Globus pallidus (tissue), 1 donor: ENCODE results near the gene NFE2L3.

Experiments used
- DNase-seq: peaks from one replicate; pipeline ENCODE4 v3.0.0-alpha.2; 2015; ENCODE audit warnings: low spot score

NFE2L3 gene

DNA sequence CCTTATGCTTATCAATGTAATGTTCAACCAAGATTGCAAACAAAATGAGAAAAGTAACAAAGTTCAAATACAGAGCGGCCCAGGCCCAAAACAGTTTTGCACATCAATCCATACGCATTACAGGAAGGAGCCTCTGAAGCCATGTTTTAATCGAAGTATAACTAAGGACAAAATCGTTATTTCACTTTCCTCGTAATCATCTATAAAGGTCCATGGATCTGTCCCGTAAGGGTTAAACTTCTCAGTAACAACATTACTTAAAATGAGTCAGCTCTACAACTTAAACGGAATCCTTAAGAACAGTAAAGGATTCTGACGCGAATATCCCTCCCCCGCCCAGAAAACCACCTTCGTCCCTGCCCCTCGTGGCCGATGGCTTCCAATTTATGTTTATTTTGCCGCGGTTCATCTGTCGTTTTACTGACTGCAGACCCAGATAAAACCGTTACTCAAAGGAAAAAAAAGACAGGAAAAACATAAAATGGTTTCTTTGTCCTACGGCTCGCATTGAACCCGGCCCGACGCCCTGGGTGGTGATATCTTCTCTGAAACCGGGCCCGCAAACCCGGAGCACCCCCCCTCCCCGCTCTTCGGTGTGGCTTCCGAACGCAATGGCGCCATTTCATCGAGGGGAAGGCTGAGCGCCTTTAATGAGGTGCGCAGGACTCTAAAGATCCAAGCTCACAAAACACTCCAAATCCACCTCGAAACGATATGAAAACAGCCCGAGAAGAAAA lies 47.5 kb downstream of the NFE2L3 start:
- peak; percentile 85 for DNase-seq

DNA sequence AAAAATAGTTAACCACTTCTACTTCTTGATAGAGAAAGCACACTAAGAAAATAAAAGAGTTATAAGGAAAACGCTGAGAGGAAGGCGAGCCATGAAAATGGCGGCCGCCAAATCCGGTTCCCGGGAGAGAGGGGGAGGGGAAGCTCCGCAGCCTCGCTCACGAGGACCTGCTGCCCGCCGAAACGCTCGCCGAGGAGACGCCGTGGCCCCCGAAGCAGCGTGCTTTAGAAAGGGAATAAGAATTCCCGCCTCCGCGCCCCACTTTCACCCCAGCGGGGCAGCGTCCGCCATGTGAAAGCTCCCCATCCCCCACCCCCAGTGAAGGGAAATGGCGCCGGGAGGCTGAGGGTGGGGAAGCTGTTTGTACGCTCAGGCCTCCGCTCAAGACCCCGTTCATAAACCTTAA lies 48.0 kb downstream of the NFE2L3 start:
- peak; percentile 81 for DNase-seq

- DNase-seq = peak; percentile 98
These were observed 48.6 kb downstream of the NFE2L3 start, which contains the start of gene HNRNPA2B1 for GRCh38 chr7:26200444-26201246. HNRNPA2B1 (minus strand) TSS chr7:26200746; CDS start chr7:26200577, 169 bp downstream.

- peak; percentile 82 for DNase-seq
These were observed 49.4 kb downstream of the NFE2L3 start, which contains the start of gene CBX3 for GRCh38 chr7:26201247-26202018. CBX3 (plus strand) TSS chr7:26201745; CDS start chr7:26202999, 1,254 bp downstream.

DNA sequence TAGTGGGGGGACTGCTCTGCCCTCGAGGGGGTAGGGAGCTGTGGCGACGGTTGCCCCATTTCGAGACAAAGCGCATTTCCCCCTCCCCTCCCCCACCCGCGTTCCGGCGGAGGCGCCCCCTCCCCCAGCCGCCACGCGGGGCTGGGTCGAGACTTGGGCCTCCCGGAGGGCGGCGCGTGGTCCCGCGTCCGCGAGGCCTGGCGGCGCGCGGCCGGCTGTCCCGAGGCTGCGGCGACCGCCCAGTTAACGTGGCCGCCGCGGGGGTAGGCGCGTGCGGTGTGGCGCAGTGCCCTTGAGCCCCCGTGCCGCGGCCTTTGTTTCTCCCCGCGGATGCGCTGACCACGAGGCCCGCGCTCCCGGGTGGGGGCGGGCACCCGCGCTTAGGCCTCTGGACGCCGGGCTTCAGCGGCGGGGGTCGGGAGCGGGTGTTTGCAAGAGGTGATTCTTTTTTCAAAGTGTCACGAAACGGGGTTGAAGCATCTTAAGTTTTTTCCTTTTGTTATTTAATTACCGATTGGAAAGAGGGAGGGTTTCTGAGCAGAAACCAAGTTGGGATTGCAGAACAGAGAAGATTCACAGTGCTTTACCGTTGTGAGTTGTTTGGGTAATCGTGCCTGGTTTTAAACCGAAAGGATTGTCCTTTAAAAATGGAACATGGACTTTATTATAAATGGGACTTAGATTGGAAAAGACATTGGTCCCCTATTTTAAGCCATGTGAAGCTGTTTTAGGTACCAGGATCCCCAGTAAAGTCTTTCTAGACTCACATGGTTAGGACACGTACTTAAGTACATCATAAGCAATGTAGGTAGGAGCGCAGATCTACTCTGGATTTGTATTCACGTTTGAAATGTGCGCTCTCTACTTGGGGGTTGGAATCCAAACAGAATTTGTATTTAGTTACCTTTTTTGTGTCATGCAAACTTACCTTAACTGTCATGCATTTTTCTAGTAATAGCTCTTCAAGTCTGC lies 50.3 kb downstream of the NFE2L3 start:
- DNase-seq = peak; percentile 60

- DNase-seq = no peak
These were observed 51.0 kb downstream of the NFE2L3 start for GRCh38 chr7:26203016-26203415.

- DNase-seq = no peak
These were observed 56.0 kb downstream of the NFE2L3 start for GRCh38 chr7:26208040-26208439.

- DNase-seq = no peak
These were observed 61.1 kb downstream of the NFE2L3 start for GRCh38 chr7:26212921-26213718.

DNA sequence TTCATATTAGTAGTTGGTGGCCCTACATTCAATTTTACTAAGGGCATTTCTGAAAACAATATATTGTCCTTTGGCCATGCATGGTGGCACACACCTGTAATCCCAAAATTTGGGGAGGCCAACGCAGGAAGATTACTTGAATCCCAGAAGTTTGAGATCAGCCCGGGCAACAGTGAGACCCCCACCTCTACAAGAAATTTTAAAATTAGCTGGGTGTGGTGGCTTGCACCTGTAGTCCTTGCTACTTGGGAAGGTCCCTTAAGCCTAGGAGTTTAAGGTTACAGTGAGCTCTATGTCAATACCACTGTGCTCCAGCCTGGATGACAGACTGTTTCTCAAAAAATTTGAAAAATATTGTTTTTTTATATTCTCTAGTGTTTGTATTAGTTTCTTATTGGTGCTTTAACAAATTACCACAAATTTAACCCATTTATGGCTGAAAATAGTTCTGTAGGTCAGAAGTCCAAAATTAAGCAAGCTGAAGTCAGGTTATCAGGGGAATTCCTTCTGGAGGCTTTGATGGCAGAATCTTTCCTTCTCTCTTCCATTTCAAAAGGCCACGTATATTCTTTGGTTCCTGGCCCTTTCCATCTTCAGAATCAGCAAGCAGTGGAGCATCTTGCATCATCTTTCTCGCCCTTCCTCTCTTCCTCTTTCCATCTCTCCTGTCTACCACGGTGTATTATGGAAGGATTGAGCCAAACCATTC lies 62.0 kb downstream of the NFE2L3 start:
- no peak for DNase-seq

DNA sequence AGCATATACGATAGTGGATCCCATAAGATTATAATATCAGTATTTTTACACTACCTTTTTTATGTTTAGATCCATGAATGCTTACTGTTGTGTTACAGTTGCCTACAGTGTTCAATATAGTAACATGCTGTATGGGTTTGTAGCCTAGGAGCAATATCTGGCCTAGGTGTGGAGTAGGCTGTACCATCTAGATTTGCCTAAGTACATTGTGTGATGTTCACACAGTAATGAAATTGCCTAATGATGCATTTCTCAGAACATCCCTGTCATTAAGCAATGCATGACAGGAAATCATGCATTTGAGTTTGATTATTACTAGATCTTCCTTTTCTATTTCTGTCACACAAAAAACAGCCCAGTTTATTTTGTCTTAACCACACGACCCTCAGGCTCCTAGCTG lies 64.1 kb downstream of the NFE2L3 start:
- DNase-seq = no peak

DNA sequence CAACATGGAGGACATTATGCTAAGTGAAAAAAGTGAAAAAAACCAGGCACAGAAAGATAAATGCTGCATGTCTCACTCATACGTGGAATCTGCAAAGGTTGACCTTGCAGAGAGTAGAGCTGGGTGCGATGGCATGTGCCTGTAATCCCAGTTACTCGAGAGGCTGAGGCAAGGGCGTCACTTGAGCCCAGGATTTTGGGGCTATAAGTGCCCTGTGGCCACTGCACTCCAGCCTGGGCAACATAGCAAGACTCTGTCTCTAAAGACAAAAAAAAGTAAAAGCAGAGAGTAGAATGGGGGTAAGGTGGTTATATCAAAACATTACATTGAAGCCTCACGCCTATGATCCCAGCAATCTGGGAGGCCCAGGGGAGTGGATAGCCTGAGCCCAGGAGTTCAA lies 72.4 kb downstream of the NFE2L3 start:
- no peak for DNase-seq

- no peak for DNase-seq
These were observed 76.0 kb downstream of the NFE2L3 start for GRCh38 chr7:26227987-26228386.

DNA sequence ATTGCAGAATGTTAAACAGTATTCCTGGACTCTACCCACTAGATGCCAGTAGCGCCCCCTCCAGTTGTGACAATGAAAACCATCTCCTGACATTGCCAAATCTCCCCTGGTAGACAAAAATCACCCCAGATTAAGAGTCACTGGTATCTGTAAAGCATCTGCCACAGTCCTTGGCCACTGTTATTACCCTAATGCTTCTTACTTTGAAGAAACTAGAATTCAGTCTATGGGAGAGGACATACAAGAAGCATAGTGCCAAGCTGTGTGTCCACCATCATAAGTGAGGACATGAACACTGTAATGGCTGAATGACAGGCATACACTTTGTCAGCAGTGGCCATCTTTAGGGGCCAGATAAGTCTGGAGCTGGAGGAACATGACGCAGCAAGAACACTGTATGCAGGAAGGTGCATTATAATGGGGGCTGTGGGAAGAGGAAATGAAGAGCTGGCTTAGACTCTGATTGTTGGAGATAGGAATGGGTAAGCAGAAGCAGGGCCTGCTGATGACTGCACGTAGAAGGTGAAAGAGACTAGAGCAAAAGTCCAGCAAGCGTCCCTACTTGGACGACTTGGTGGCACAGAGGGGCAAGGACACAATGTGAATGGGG lies 82.0 kb downstream of the NFE2L3 start:
- no peak for DNase-seq
